Thyroid gland (tissue), 4 donors: ENCODE results near the gene CCDC107.

Experiments used
- CTCF ChIP-seq, 6 experiments: fragments of 200-600 bp in 3 of 6; fragments of 450-650 bp in 3 of 6; sonication (generic) in 3 of 6; IDR thresholded peaks; one replicate each; pipeline ENCODE4 v1.5.1; 2016 to 2019; ENCODE audit warnings: antibody characterized with exemption in 6 of 6, mild to moderate bottlenecking in 2 of 6, inconsistent platforms in 1 of 6, moderate library complexity in 1 of 6
- POLR2A ChIP-seq, 2 donors: fragments of 450-650 bp; IDR thresholded peaks; one replicate each; pipeline ENCODE4 v1.6.1; 2017; ENCODE audit warnings: antibody characterized with exemption in 2 of 2, mild to moderate bottlenecking in 2 of 2, moderate library complexity in 1 of 2

DNA sequence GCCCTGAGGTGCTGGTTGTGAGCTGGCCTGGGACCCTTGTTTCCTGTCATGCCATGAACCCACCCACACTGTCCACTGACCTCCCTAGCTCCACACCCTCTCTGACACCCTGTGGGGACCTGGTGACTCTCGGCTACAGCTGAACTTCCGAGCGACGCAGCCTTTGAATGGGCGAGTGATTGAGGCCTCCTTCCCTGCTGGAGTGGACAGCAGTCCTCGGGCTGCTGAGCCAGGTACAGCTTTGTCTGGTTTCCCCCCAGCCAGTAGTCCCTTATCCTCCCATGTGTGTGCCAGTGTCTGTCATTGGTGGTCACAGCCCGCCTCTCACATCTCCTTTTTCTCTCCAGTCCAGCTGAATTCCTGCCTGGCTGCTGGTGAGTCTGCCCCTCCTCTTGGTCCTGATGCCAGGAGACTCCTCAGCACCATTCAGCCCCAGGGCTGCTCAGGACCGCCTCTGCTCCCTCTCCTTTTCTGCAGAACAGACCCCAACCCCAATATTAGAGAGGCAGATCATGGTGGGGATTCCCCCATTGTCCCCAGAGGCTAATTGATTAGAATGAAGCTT is 21.8 kb downstream of the CCDC107 start:
- no peak for TF ChIP-seq CTCF (IDR thresholded peaks at IDR 0.05)
- no peak for TF ChIP-seq POLR2A (IDR thresholded peaks at IDR 0.05)
